ENCODE results near the gene NUP214. TPM values are rescaled to one million over a fixed set of nuclear protein-coding genes. Genes with fewer than 3 reads are reported as not detected.

The NUP214 gene
- total and polyA plus RNA-seq, 2 of the 4 experiments (the other 2 are of a cell fraction): 7.9 to 13.4 TPM

DNA sequence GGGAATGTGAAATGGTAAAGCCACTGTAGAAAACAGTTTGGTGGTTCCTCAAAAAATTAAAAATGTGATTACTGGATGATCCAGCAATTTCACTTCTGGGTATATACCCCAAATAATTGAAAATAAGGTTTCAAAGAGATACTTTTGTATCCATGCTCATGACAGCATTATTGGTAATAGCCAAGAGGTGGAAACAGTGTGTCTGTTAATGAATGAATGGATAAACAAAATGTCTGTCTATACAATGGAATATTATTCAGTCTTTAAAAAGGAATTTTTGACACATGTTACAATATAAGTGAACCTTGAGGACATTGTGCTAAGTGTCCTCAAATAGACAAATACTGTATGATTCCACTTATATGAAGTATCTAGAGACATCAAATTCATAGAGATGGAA lies 40.1 kb downstream of the NUP214 start:
- Histone ChIP-seq H2AK9ac (replicated peaks; ENCODE audit: low read depth, low read length, poor library complexity) (no peak overlapping the region), H2AK5ac (ENCODE audit: low read depth, low read length) (no peak overlapping the region), H3K4me1 (ENCODE audit: control insufficient read depth, insufficient read depth, low read length) (no peaks in the 10 kb centered on the region), H2BK5ac (ENCODE audit: low read depth, low read length, poor library complexity, severe bottlenecking) (no peak overlapping the region), H3K27me3 (ENCODE audit: control insufficient read depth, insufficient read depth, low read length) (no peaks in the 10 kb centered on the region), H3K9ac (ENCODE audit: low read depth, low read length) (no peak overlapping the region), H3K18ac (ENCODE audit: low read depth, low read length) (no peak overlapping the region), H3K36me3 (ENCODE audit: control insufficient read depth, insufficient read depth, low read length) (peaks cover 33% of the 10 kb centered on the region), H3K14ac (replicated peaks; ENCODE audit: low read depth, low read length) (no peak overlapping the region), H3K4ac (ENCODE audit: low read depth, low read length) (no peak overlapping the region), H2BK120ac (ENCODE audit: low read depth, low read length) (no peak overlapping the region), H3K9me3 (ENCODE audit: control insufficient read depth, insufficient read depth, low read length) (no peaks in the 10 kb centered on the region), H3K79me1 (ENCODE audit: low read depth in 1 of 2, low read length in 2 of 2) (peaks cover 12 to 13% of the 10 kb centered on the region in 2 experiments), H4K5ac (ENCODE audit: low read depth, low read length) (no peak overlapping the region), H4K20me1 (ENCODE audit: insufficient read depth, low read length) (peaks cover 3% of the 10 kb centered on the region; the same call in 1 of the 2 replicates), H3K4me3 (ENCODE audit: insufficient read depth, low read depth, low read length) (no peak overlapping the region), H2AFZ (replicated peaks; ENCODE audit: low read length, poor library complexity) (no peak overlapping the region), H4K91ac (ENCODE audit: insufficient read depth, low read depth, low read length) (no peak overlapping the region), H3K4me2 (ENCODE audit: low read depth, low read length) (no peak overlapping the region), H3K56ac (ENCODE audit: extremely low read depth, insufficient read depth, low read length) (no peak overlapping the region), H2BK20ac (ENCODE audit: low read depth, low read length) (no peak overlapping the region), H3K9me1 (ENCODE audit: insufficient read depth, low read length) (no peaks in the 10 kb centered on the region), H2BK15ac (ENCODE audit: low read depth, low read length) (no peak overlapping the region), H3K23ac (ENCODE audit: low read depth, low read length) (no peak overlapping the region), H3K27ac (ENCODE audit: insufficient read depth, low read length) (no peak overlapping the region), H4K8ac (ENCODE audit: low read depth in 2 of 2, low read length in 2 of 2) (no peak overlapping the region)
- CTCF ChIA-PET: no interaction called here
- dilution Hi-C loops (cut with HindIII; ENCODE audit: low sequenced_read_pairs, unreplicated experiment) (no loop called here), in situ Hi-C loops (cut with MboI; ENCODE audit: low sequenced_read_pairs) (no loop called here), intact Hi-C loops (cut with micrococcal nuclease) (loop anchor here (5.0 kb wide), 1 partner anchor 38 kb away; the partner anchor contains the start of gene NUP214)
- POLR2A ChIA-PET (ENCODE audit: unreplicated experiment): no interaction called here
- TF ChIP-seq, protein P1, sequence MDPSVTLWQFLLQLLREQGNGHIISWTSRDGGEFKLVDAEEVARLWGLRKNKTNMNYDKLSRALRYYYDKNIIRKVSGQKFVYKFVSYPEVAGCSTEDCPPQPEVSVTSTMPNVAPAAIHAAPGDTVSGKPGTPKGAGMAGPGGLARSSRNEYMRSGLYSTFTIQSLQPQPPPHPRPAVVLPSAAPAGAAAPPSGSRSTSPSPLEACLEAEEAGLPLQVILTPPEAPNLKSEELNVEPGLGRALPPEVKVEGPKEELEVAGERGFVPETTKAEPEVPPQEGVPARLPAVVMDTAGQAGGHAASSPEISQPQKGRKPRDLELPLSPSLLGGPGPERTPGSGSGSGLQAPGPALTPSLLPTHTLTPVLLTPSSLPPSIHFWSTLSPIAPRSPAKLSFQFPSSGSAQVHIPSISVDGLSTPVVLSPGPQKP (IDR thresholded peaks at IDR 0.05; ENCODE audit: borderline replicate concordance, low read depth, low read length): no peak
- no peak for TF ChIP-seq RFX5 (IDR thresholded peaks at IDR 0.05; ENCODE audit: low read depth, low read length)
- TF ChIP-seq POLR2A (IDR thresholded peaks at IDR 0.05; ENCODE audit: low read depth, low read length): no peak
- TF ChIP-seq RCOR1 (IDR thresholded peaks at IDR 0.05; ENCODE audit: insufficient replicate concordance, low read length): no peak
- TF ChIP-seq CEBPB (IDR thresholded peaks at IDR 0.05; ENCODE audit: low read depth, low read length): no peak
- TF ChIP-seq RAD21 (IDR thresholded peaks at IDR 0.05; ENCODE audit: low read length): no peak
- no peak for TF ChIP-seq FOS (IDR thresholded peaks at IDR 0.05; ENCODE audit: low read depth, low read length)
- TF ChIP-seq, protein P2, sequence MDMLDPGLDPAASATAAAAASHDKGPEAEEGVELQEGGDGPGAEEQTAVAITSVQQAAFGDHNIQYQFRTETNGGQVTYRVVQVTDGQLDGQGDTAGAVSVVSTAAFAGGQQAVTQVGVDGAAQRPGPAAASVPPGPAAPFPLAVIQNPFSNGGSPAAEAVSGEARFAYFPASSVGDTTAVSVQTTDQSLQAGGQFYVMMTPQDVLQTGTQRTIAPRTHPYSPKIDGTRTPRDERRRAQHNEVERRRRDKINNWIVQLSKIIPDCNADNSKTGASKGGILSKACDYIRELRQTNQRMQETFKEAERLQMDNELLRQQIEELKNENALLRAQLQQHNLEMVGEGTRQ (IDR thresholded peaks at IDR 0.05; ENCODE audit: low read depth, low read length): no peak
- TF ChIP-seq MAFK (IDR thresholded peaks at IDR 0.05; ENCODE audit: low read depth, low read length): no peak
- no peak for TF ChIP-seq NFE2L2 (IDR thresholded peaks at IDR 0.05; ENCODE audit: low read depth, low read length)
- TF ChIP-seq SMC3 (IDR thresholded peaks at IDR 0.05; ENCODE audit: low read depth, low read length): no peak
- ATAC-seq (ENCODE audit: low read depth): no peak
- no peak for DNase-seq
- no TSS peak for BruUV-seq (replicated peaks)
